KMS-11 (cell line): ENCODE results near the gene ITGA11.

ENCODE experiments used
- H2AFZ ChIP-seq: fragments of 200-600 bp; sonication (generic); 2 replicates; pipeline ENCODE4 v1.6.1; 2016; ENCODE audit warnings: antibody characterized with exemption, mixed run types, low read depth
- H3K27ac ChIP-seq: fragments of 200-600 bp; sonication (generic); 2 replicates; pipeline ENCODE4 v1.6.1; 2016; ENCODE audit warnings: mild to moderate bottlenecking, mixed run types
- H3K27me3 ChIP-seq: fragments of 200-600 bp; sonication (generic); 2 replicates; pipeline ENCODE4 v1.6.1; 2017; ENCODE audit warnings: mild to moderate bottlenecking, low read depth, mixed run types, moderate library complexity; ENCODE audit not compliant: insufficient read depth
- H3K36me3 ChIP-seq: fragments of 200-600 bp; sonication (generic); 2 replicates; pipeline ENCODE4 v1.6.1; 2017; ENCODE audit warnings: mild to moderate bottlenecking, mixed run types; ENCODE audit not compliant: insufficient read depth
- H3K4me1 ChIP-seq: fragments of 200-600 bp; sonication (generic); 2 replicates; pipeline ENCODE4 v1.6.1; 2016; ENCODE audit warnings: mild to moderate bottlenecking, low read depth, mixed run types; ENCODE audit not compliant: poor library complexity, severe bottlenecking
- H3K4me2 ChIP-seq: fragments of 200-600 bp; sonication (generic); 2 replicates; pipeline ENCODE4 v1.7.0; 2016; ENCODE audit warnings: mild to moderate bottlenecking, mixed run types
- H3K4me3 ChIP-seq: fragments of 200-600 bp; sonication (generic); IDR thresholded peaks from 2 replicates; pipeline ENCODE4 v1.6.1; 2017; ENCODE audit warnings: low read depth, low read length, mixed read lengths; ENCODE audit not compliant: insufficient read depth
- H3K79me2 ChIP-seq: fragments of 200-600 bp; sonication (generic); 2 replicates; pipeline ENCODE4 v1.6.1; 2016; ENCODE audit warnings: low read depth, mixed run types; ENCODE audit not compliant: insufficient read depth
- H3K9ac ChIP-seq: fragments of 200-600 bp; sonication (generic); 2 replicates; pipeline ENCODE4 v1.6.1; 2016; ENCODE audit warnings: mild to moderate bottlenecking, mixed run types
- H4K20me1 ChIP-seq: fragments of 200-600 bp; sonication (generic); 2 replicates; pipeline ENCODE4 v1.6.1; 2016; ENCODE audit warnings: mild to moderate bottlenecking, mixed run types; ENCODE audit not compliant: insufficient read depth
- TF ChIP-seq, protein P1 (sequence below): fragments of 200-600 bp; sonication (generic); conservative IDR thresholded peaks from 2 replicates; pipeline ENCODE4 v1.6.1; 2017; ENCODE audit warnings: low read depth, mild to moderate bottlenecking, antibody characterized with exemption, low read length, moderate library complexity, mixed read lengths

ITGA11 gene

GRCh38 chr15:68290715-68291114, 141.2 kb downstream of the ITGA11 start:
- Histone ChIP-seq H2AFZ (no peak overlapping the region), H3K36me3 (0 out of 2 replicates have a peak, but pooled peaks cover 11% of the 10 kb centered on the region), H3K27ac (no peak overlapping the region), H3K9ac (no peak overlapping the region), H4K20me1 (peaks cover 14% of the 10 kb centered on the region; the same call in 1 of the 2 replicates), H3K4me1 (peaks cover 62% of the 10 kb centered on the region), H3K27me3 (no peaks in the 10 kb centered on the region), H3K4me2 (no peak overlapping the region), H3K79me2 (peaks cover 72% of the 10 kb centered on the region), H3K4me3 (no peak overlapping the region)
- TF ChIP-seq, protein P1, sequence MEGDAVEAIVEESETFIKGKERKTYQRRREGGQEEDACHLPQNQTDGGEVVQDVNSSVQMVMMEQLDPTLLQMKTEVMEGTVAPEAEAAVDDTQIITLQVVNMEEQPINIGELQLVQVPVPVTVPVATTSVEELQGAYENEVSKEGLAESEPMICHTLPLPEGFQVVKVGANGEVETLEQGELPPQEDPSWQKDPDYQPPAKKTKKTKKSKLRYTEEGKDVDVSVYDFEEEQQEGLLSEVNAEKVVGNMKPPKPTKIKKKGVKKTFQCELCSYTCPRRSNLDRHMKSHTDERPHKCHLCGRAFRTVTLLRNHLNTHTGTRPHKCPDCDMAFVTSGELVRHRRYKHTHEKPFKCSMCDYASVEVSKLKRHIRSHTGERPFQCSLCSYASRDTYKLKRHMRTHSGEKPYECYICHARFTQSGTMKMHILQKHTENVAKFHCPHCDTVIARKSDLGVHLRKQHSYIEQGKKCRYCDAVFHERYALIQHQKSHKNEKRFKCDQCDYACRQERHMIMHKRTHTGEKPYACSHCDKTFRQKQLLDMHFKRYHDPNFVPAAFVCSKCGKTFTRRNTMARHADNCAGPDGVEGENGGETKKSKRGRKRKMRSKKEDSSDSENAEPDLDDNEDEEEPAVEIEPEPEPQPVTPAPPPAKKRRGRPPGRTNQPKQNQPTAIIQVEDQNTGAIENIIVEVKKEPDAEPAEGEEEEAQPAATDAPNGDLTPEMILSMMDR: no peak

DNA sequence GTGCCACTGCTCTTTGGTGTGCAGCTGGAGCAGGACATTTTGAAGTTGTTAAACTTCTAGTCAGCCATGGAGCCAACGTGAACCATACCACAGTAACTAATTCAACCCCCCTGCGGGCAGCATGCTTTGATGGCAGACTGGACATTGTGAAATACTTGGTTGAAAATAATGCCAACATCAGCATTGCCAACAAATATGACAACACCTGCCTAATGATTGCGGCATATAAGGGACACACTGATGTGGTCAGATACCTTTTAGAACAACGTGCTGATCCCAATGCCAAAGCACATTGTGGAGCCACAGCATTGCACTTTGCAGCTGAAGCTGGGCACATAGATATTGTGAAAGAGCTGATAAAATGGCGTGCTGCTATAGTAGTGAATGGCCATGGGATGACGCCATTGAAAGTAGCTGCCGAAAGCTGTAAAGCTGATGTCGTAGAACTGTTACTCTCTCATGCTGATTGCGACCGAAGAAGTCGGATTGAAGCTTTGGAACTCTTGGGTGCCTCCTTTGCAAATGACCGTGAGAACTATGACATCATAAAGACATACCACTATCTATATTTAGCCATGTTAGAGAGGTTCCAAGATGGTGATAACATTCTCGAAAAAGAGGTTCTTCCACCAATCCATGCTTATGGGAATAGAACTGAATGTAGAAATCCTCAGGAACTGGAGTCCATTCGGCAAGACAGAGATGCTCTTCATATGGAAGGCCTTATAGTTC, 142.2 kb downstream of the ITGA11 start:
- H4K20me1 ChIP-seq: peaks cover 15% of the 10 kb centered on the region; the same call in 1 of the 2 replicates
- H3K4me3 ChIP-seq: no peak overlapping the region
- peaks cover 62% of the 10 kb centered on the region for H3K4me1 ChIP-seq
- TF ChIP-seq, protein P1: no peak
- H2AFZ ChIP-seq: no peak overlapping the region
- no peak overlapping the region for H3K9ac ChIP-seq
- H3K36me3 ChIP-seq: 0 out of 2 replicates have a peak, but pooled peaks cover 11% of the 10 kb centered on the region
- peaks cover 81% of the 10 kb centered on the region for H3K79me2 ChIP-seq
- no peaks in the 10 kb centered on the region for H3K27me3 ChIP-seq
- H3K27ac ChIP-seq: no peak overlapping the region
- H3K4me2 ChIP-seq: no peak overlapping the region

GRCh38 chr15:68289057-68289456, 142.9 kb downstream of the ITGA11 start:
- Histone ChIP-seq H3K4me1 (peaks cover 62% of the 10 kb centered on the region), H2AFZ (no peak overlapping the region), H3K4me2 (no peak overlapping the region), H4K20me1 (peaks cover 18% of the 10 kb centered on the region; the same call in 1 of the 2 replicates), H3K79me2 (peaks cover 82% of the 10 kb centered on the region), H3K27ac (no peak overlapping the region), H3K4me3 (no peak overlapping the region), H3K9ac (no peak overlapping the region), H3K36me3 (0 out of 2 replicates have a peak, but pooled peaks cover 13% of the 10 kb centered on the region), H3K27me3 (no peaks in the 10 kb centered on the region)
- TF ChIP-seq, protein P1: no peak

- Histone ChIP-seq H3K36me3 (0 out of 2 replicates have a peak, but pooled peaks cover 13% of the 10 kb centered on the region), H3K9ac (no peak overlapping the region), H3K4me1 (peaks cover 67% of the 10 kb centered on the region), H4K20me1 (peaks cover 24% of the 10 kb centered on the region), H3K27me3 (no peaks in the 10 kb centered on the region), H3K4me3 (no peak overlapping the region), H3K27ac (no peak overlapping the region), H3K4me2 (no peak overlapping the region), H3K79me2 (peaks cover 93% of the 10 kb centered on the region), H2AFZ (no peak overlapping the region)
- TF ChIP-seq, protein P1: no peak
Measured at GRCh38 chr15:68286256-68286655, 145.7 kb downstream of the ITGA11 start.
